Uterus (tissue), 2 donors: Measurements from ENCODE around the gene SMCO1.

ENCODE experiments used
- POLR2A ChIP-seq, 2 donors: fragments of 450-650 bp; IDR thresholded peaks; one replicate each; pipeline ENCODE4 v1.6.1; 2016; ENCODE audit warnings: antibody characterized with exemption in 2 of 2, mild to moderate bottlenecking in 1 of 2, moderate library complexity in 1 of 2
- TF ChIP-seq, protein P1 (sequence below), 4 experiments: fragments of 200-600 bp in 2 of 4; fragments of 450-650 bp in 2 of 4; sonication (generic) in 2 of 4; IDR thresholded peaks; one replicate each; pipeline ENCODE4 v1.5.1; 2016 to 2019; ENCODE audit warnings: antibody characterized with exemption in 4 of 4, mild to moderate bottlenecking in 2 of 4, moderate library complexity in 1 of 4

DNA sequence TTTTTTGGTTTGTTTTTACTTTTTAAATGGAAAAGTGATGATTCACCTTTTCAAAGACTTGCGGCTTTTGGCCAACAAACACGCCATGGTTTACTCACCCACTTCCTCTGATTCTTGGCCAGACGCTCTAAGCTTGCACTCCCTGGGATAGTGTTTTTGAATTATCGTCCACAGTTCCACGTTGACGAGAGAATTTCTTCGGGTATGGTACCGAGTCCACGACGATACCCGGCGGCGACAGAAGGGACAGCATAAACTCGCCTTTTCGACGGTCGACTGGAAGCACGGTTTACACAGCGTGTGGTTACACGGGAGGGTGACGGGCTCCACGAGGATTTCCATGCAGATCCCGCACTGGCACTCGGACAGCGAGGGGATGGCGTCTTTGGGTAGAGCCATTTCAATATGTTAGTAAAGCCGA is 12.4 kb downstream of the SMCO1 start:
- TF ChIP-seq, protein P1, sequence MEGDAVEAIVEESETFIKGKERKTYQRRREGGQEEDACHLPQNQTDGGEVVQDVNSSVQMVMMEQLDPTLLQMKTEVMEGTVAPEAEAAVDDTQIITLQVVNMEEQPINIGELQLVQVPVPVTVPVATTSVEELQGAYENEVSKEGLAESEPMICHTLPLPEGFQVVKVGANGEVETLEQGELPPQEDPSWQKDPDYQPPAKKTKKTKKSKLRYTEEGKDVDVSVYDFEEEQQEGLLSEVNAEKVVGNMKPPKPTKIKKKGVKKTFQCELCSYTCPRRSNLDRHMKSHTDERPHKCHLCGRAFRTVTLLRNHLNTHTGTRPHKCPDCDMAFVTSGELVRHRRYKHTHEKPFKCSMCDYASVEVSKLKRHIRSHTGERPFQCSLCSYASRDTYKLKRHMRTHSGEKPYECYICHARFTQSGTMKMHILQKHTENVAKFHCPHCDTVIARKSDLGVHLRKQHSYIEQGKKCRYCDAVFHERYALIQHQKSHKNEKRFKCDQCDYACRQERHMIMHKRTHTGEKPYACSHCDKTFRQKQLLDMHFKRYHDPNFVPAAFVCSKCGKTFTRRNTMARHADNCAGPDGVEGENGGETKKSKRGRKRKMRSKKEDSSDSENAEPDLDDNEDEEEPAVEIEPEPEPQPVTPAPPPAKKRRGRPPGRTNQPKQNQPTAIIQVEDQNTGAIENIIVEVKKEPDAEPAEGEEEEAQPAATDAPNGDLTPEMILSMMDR (IDR thresholded peaks at IDR 0.05): no peak
- no peak for TF ChIP-seq POLR2A (IDR thresholded peaks at IDR 0.05)
